ENCODE data around the gene HSD17B3.

GRCh38 chr9:96289392-96289791 lies 12.6 kb downstream of the HSD17B3 start:
- no peak for TF ChIP-seq POLR2AphosphoS5 (IDR thresholded peaks at IDR 0.05; ENCODE audit: insufficient read depth in 1 of 2, low read depth in 1 of 2)
- TF ChIP-seq CTCF (IDR thresholded peaks at IDR 0.05), result no peak

Measured in vagina (tissue), 2 donors.